Measurements from ENCODE around the gene ZNF521. TPM values are rescaled to one million over a fixed set of nuclear protein-coding genes. Genes with fewer than 3 reads are reported as not detected.

Gene ZNF521
- total RNA-seq, 2 donors from 2014 or later, result 3.8 to 5.3 TPM

GRCh38 chr18:25300492-25300891 is 51.5 kb downstream of the ZNF521 start:
- no peak for DNase-seq
- intact Hi-C loops (cut with DNase I), result no loop called here
- Histone ChIP-seq H3K27me3 (no peaks in the 10 kb centered on the region), H3K36me3 (no peaks in the 10 kb centered on the region), H3K4me1 (no peaks in the 10 kb centered on the region), H3K4me3 (no peak overlapping the region), H3K27ac (no peak overlapping the region), H3K9ac (ENCODE audit: low read depth in 2 of 2, low read length in 2 of 2) (no peak overlapping the region), H3K9me3 (no peaks in the 10 kb centered on the region)
- no peak for TF ChIP-seq CTCF (IDR thresholded peaks at IDR 0.05)

- no peak for DNase-seq
- H3K4me3 ChIP-seq, result no peak overlapping the region
- no peaks in the 10 kb centered on the region for H3K4me1 ChIP-seq
- no peak overlapping the region for H3K27ac ChIP-seq
- intact Hi-C loops (cut with DNase I), result no loop called here
- TF ChIP-seq CTCF (IDR thresholded peaks at IDR 0.05), result no peak
- no peaks in the 10 kb centered on the region for H3K36me3 ChIP-seq
- H3K9ac ChIP-seq (ENCODE audit: low read depth in 2 of 2, low read length in 2 of 2), result no peak overlapping the region
- H3K9me3 ChIP-seq, result no peaks in the 10 kb centered on the region
- H3K27me3 ChIP-seq, result no peaks in the 10 kb centered on the region
These were observed 52.3 kb downstream of the ZNF521 start for GRCh38 chr18:25299426-25300300.

- Histone ChIP-seq H3K4me1 (no peaks in the 10 kb centered on the region), H3K27ac (no peak overlapping the region), H3K27me3 (no peaks in the 10 kb centered on the region), H3K9me3 (no peaks in the 10 kb centered on the region), H3K36me3 (no peaks in the 10 kb centered on the region), H3K4me3 (no peak overlapping the region), H3K9ac (ENCODE audit: low read depth in 2 of 2, low read length in 2 of 2) (no peak overlapping the region)
- no peak for TF ChIP-seq CTCF (IDR thresholded peaks at IDR 0.05)
- no peak for DNase-seq
- intact Hi-C loops (cut with DNase I), result no loop called here
These were observed 53.1 kb downstream of the ZNF521 start for GRCh38 chr18:25298853-25299274.

GRCh38 chr18:25295624-25296138 is 56.3 kb downstream of the ZNF521 start:
- no peaks in the 10 kb centered on the region for H3K9me3 ChIP-seq
- no peak overlapping the region for H3K4me3 ChIP-seq
- DNase-seq, result no peak
- H3K4me1 ChIP-seq, result no peaks in the 10 kb centered on the region
- no peaks in the 10 kb centered on the region for H3K27me3 ChIP-seq
- intact Hi-C loops (cut with DNase I), result no loop called here
- H3K9ac ChIP-seq (ENCODE audit: low read depth in 2 of 2, low read length in 2 of 2), result no peak overlapping the region
- TF ChIP-seq CTCF (IDR thresholded peaks at IDR 0.05), result no peak
- no peaks in the 10 kb centered on the region for H3K36me3 ChIP-seq
- H3K27ac ChIP-seq, result no peak overlapping the region

- no peaks in the 10 kb centered on the region for H3K9me3 ChIP-seq
- no peaks in the 10 kb centered on the region for H3K4me1 ChIP-seq
- no peak for TF ChIP-seq CTCF (IDR thresholded peaks at IDR 0.05)
- no peaks in the 10 kb centered on the region for H3K36me3 ChIP-seq
- H3K27ac ChIP-seq, result no peak overlapping the region
- no peaks in the 10 kb centered on the region for H3K27me3 ChIP-seq
- DNase-seq, result no peak
- intact Hi-C loops (cut with DNase I), result no loop called here
- no peak overlapping the region for H3K4me3 ChIP-seq
- no peak overlapping the region for H3K9ac ChIP-seq (ENCODE audit: low read depth in 2 of 2, low read length in 2 of 2)
These were observed 60.8 kb downstream of the ZNF521 start for GRCh38 chr18:25291150-25291549.

Data from colonic mucosa (tissue), 4 donors.